SK-N-SH (cell line): ENCODE data around the gene SPOP. TPM values are rescaled to one million over a fixed set of nuclear protein-coding genes. Genes with fewer than 3 reads are reported as not detected.

ENCODE experiments used
- CTCF ChIA-PET: fragments of 300-600, 350-600 bp; formaldehyde crosslinking; extraction: SDS; loops from one replicate; lab custom pipeline; 2021; lab: Yijun Ruan, JAX
- POLR2A ChIA-PET: fragments of 350-600 bp; sonication (Branson Sonifier 250); formaldehyde crosslinking; extraction: SDS; loops from one replicate; lab custom pipeline; 2020; ENCODE audit warnings: antibody characterized with exemption, inconsistent platforms; lab: Yijun Ruan, JAX
- DNase-seq: peaks from one replicate; pipeline ENCODE4 v3.0.0; 2012
- H2AFZ ChIP-seq: fragments of 200-600 bp; sonication (generic); 2 replicates; pipeline ENCODE4 v1.8.1; 2016; ENCODE audit warnings: antibody characterized with exemption, mild to moderate bottlenecking, low read depth
- H3F3A ChIP-seq: fragments of 200-600 bp; sonication (generic); replicated peaks from 2 replicates; pipeline ENCODE3; 2016; ENCODE audit warnings: antibody characterized with exemption, mild to moderate bottlenecking; ENCODE audit not compliant: insufficient read depth
- H3K27ac ChIP-seq, 2 experiments: fragments of 200-500 bp in 1 of 2; fragments of 200-600 bp in 1 of 2; sonication (Bioruptor generic) in 1 of 2; sonication (generic), shearing (Covaris generic) in 1 of 2; 2 replicates each; pipeline versions ENCODE4 v1.5.1 to v1.6.1; 2014 to 2016; ENCODE audit warnings: low read depth in 2 of 2, inconsistent platforms in 1 of 2, low read length in 1 of 2, mild to moderate bottlenecking in 1 of 2, mixed read lengths in 1 of 2
- H3K27me3 ChIP-seq: fragments of 200-600 bp; sonication (generic), shearing (Covaris generic); 2 replicates; pipeline ENCODE4 v1.6.1; 2016; ENCODE audit warnings: mixed run types; ENCODE audit not compliant: insufficient read depth
- H3K36me3 ChIP-seq, 2 experiments: fragments of 200-500 bp in 1 of 2; fragments of 200-600 bp in 1 of 2; sonication (Bioruptor generic) in 1 of 2; sonication (generic) in 1 of 2; replicated peaks in 1 of 2; 2 replicates each; pipeline versions ENCODE3 to v1.5.1; 2014 to 2016; ENCODE audit warnings: low read length in 1 of 2, mild to moderate bottlenecking in 1 of 2; ENCODE audit not compliant: insufficient read depth in 2 of 2, control insufficient read depth in 1 of 2
- H3K4me1 ChIP-seq, 2 experiments: fragments of 200-500 bp in 1 of 2; fragments of 200-600 bp in 1 of 2; sonication (Bioruptor generic) in 1 of 2; sonication (generic), shearing (Covaris generic) in 1 of 2; 2 replicates each; pipeline versions ENCODE4 v1.5.1 to v1.6.1; 2014 to 2016; ENCODE audit warnings: low read depth in 1 of 2, low read length in 1 of 2, mixed run types in 1 of 2; ENCODE audit not compliant: insufficient read depth in 2 of 2, control insufficient read depth in 1 of 2
- H3K4me2 ChIP-seq: fragments of 200-600 bp; sonication (generic), shearing (Covaris generic); 2 replicates; pipeline ENCODE4 v1.6.1; 2017; ENCODE audit warnings: mixed run types
- H3K4me3 ChIP-seq, 2 experiments: fragments of 200-500 bp in 1 of 2; fragments of 200-600 bp in 1 of 2; sonication (Bioruptor generic) in 1 of 2; sonication (generic), shearing (Covaris generic) in 1 of 2; 2 replicates each; pipeline versions ENCODE4 v1.5.1 to v1.8.1; 2014 to 2016; ENCODE audit warnings: low read depth in 2 of 2, inconsistent platforms in 1 of 2, low read length in 1 of 2, mild to moderate bottlenecking in 1 of 2, mixed read lengths in 1 of 2, moderate library complexity in 1 of 2
- H3K79me2 ChIP-seq: fragments of 200-600 bp; sonication (generic); 2 replicates; pipeline ENCODE4 v1.8.1; 2017; ENCODE audit warnings: mild to moderate bottlenecking; ENCODE audit not compliant: insufficient read depth
- H3K9ac ChIP-seq: fragments of 200-600 bp; sonication (generic); 2 replicates; pipeline ENCODE4 v1.6.1; 2017; ENCODE audit warnings: mixed run types
- H3K9me2 ChIP-seq: fragments of 200-600 bp; sonication (generic); 2 replicates; pipeline ENCODE4 v1.6.1; 2017; ENCODE audit warnings: mixed run types
- H3K9me3 ChIP-seq: fragments of 200-600 bp; sonication (generic); 2 replicates; pipeline ENCODE4 v1.6.1; 2017; ENCODE audit warnings: mixed run types, mild to moderate bottlenecking, moderate library complexity
- H4K20me1 ChIP-seq: fragments of 200-600 bp; sonication (generic); 2 replicates; pipeline ENCODE4 v1.6.1; 2017; ENCODE audit warnings: mild to moderate bottlenecking, mixed run types; ENCODE audit not compliant: insufficient read depth
- CHD2 ChIP-seq: fragments of 150-350 bp; IDR thresholded peaks from 2 replicates; pipeline ENCODE4 v1.6.1; 2018; ENCODE audit warnings: low read length; ENCODE audit not compliant: partially characterized antibody
- ELF1 ChIP-seq: IDR thresholded peaks from 2 replicates; pipeline ENCODE4 v1.4.0; 2012
- FOSL2 ChIP-seq: IDR thresholded peaks from 2 replicates; pipeline ENCODE4 v1.4.0; 2012; ENCODE audit warnings: low read depth, mild to moderate bottlenecking, moderate library complexity, borderline replicate concordance
- GATA2 ChIP-seq: sonication (generic); formaldehyde crosslinking; IDR thresholded peaks from 2 replicates; pipeline ENCODE4 v1.5.0; 2020; ENCODE audit warnings: mild to moderate bottlenecking, missing genetic modification reagents
- NFIC ChIP-seq: IDR thresholded peaks from 2 replicates; pipeline ENCODE4 v1.4.0; 2012; ENCODE audit warnings: borderline replicate concordance
- RCOR1 ChIP-seq: fragments of 150-350 bp; IDR thresholded peaks from 2 replicates; pipeline ENCODE4 v1.6.1; 2017; ENCODE audit warnings: antibody characterized with exemption, low read length
- REST ChIP-seq: IDR thresholded peaks from 2 replicates; pipeline ENCODE4 v1.6.1; 2012; ENCODE audit warnings: mild to moderate bottlenecking, low read depth, low read length, moderate library complexity
- RXRA ChIP-seq: IDR thresholded peaks from 2 replicates; pipeline ENCODE4 v1.4.0; 2012; ENCODE audit warnings: low read depth, mild to moderate bottlenecking, borderline replicate concordance
- SIN3A ChIP-seq: IDR thresholded peaks from 2 replicates; pipeline ENCODE4 v1.6.1; 2012; ENCODE audit warnings: low read depth, mild to moderate bottlenecking, low read length, moderate library complexity, borderline replicate concordance
- TCF12 ChIP-seq: IDR thresholded peaks from 2 replicates; pipeline ENCODE4 v1.4.0; 2012
- USF1 ChIP-seq: IDR thresholded peaks from 2 replicates; pipeline ENCODE4 v1.4.0; 2012; ENCODE audit warnings: low read depth, borderline replicate concordance
- WGBS: methylation state at CpG from one replicate; pipeline ENCODE4 v1.1.6; 2017; ENCODE audit warnings: low lambda C conversion rate; 5-methylcytosine and 5-hydroxymethylcytosine counted together
- polyA plus RNA-seq, 3 experiments: library from polyadenylated mRNA; depleted of rRNA; stranded (reverse); fragments of >200 nt; gene quantifications; 2 replicates each; pipeline ENCODE4 v1.2.3, GENCODE V29; 2012
- TF ChIP-seq, protein P1 (sequence below): IDR thresholded peaks from 2 replicates; pipeline ENCODE4 v1.4.0; 2012; ENCODE audit warnings: low read depth, borderline replicate concordance
- TF ChIP-seq, protein P2 (sequence below): fragments of 150-350 bp; IDR thresholded peaks from 2 replicates; pipeline ENCODE4 v1.6.1; 2016; ENCODE audit warnings: mild to moderate bottlenecking, low read depth, low read length

Gene SPOP
- polyA plus RNA-seq, 1 of the 3 experiments (the other 2 are of a cell fraction) = 54.0 TPM

DNA sequence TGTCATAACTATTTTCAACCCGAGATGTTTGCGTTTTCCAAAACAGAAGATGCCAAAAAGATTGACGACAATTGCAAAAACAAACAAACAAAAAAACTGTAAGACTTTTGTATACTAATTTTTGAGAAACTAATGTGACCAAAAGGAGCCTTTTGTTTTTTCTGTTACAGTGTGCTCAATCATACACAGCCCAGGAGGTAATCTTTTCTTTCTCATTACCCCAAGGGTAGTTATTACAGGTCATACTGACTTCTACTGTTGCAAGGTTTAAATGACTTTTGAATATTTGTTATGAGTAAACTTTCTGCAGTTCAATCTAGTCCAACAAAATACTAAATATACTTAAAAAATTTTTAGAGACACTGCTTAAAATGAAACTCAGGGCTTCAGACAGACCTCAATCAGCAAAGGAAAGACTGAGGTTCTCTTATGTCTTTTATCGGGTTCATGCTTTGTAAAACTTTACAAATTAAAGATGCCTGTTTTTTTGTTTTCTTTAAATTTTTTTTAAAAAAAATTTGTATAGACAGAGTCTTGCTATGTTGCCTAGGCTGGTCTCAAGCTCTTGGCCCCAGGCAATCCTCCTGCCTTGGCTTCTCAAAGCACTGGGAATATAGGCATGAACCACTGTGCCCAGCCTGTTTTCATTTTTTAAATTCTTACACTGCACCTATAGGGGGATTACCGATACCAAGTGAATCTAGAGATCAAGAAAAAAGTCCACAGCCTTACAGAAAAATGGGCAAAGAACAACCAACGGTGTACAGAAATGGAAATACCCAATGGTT lies 47.6 kb downstream of the SPOP start:
- no peaks in the 10 kb centered on the region for H3K9me2 ChIP-seq
- H3K27ac ChIP-seq = no peak overlapping the region
- POLR2A ChIA-PET = no interaction called here
- H3F3A ChIP-seq = peaks cover 16% of the 10 kb centered on the region
- H4K20me1 ChIP-seq = peaks cover 6% of the 10 kb centered on the region; the same call in 1 of the 2 replicates
- H3K4me1 ChIP-seq = peaks cover 6 to 44% of the 10 kb centered on the region in 2 experiments
- H3K27me3 ChIP-seq = no peaks in the 10 kb centered on the region
- H3K9ac ChIP-seq = no peak overlapping the region
- no peak overlapping the region for H3K4me2 ChIP-seq
- H3K79me2 ChIP-seq = peaks cover 86% of the 10 kb centered on the region
- peaks cover 0 to 7% of the 10 kb centered on the region in 2 experiments for H3K36me3 ChIP-seq
- H3K4me3 ChIP-seq = no peak overlapping the region
- WGBS = 94% methylated on average over 6 of the region's 6 CpGs
- TF ChIP-seq RXRA (no peak), USF1 (no peak), FOSL2 (no peak), RCOR1 (no peak), TCF12 (no peak), NFIC (no peak), ELF1 (no peak)
- TF ChIP-seq, protein P1, sequence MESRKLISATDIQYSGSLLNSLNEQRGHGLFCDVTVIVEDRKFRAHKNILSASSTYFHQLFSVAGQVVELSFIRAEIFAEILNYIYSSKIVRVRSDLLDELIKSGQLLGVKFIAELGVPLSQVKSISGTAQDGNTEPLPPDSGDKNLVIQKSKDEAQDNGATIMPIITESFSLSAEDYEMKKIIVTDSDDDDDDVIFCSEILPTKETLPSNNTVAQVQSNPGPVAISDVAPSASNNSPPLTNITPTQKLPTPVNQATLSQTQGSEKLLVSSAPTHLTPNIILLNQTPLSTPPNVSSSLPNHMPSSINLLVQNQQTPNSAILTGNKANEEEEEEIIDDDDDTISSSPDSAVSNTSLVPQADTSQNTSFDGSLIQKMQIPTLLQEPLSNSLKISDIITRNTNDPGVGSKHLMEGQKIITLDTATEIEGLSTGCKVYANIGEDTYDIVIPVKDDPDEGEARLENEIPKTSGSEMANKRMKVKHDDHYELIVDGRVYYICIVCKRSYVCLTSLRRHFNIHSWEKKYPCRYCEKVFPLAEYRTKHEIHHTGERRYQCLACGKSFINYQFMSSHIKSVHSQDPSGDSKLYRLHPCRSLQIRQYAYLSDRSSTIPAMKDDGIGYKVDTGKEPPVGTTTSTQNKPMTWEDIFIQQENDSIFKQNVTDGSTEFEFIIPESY = no peak
- TF ChIP-seq, protein P2, sequence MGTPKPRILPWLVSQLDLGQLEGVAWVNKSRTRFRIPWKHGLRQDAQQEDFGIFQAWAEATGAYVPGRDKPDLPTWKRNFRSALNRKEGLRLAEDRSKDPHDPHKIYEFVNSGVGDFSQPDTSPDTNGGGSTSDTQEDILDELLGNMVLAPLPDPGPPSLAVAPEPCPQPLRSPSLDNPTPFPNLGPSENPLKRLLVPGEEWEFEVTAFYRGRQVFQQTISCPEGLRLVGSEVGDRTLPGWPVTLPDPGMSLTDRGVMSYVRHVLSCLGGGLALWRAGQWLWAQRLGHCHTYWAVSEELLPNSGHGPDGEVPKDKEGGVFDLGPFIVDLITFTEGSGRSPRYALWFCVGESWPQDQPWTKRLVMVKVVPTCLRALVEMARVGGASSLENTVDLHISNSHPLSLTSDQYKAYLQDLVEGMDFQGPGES = no peak
- TF ChIP-seq, all 33 proteins: peak for 0
- no peaks in the 10 kb centered on the region for H3K9me3 ChIP-seq
- H2AFZ ChIP-seq = no peak overlapping the region
- CTCF ChIA-PET = interaction anchor here (0.6 to 2.1 kb wide), 6 partner anchors 33 to 274 kb away, joined by 3 to 5 read pairs (median 4); no protein-coding TSS in a partner anchor
- DNase-seq = no peak

DNA sequence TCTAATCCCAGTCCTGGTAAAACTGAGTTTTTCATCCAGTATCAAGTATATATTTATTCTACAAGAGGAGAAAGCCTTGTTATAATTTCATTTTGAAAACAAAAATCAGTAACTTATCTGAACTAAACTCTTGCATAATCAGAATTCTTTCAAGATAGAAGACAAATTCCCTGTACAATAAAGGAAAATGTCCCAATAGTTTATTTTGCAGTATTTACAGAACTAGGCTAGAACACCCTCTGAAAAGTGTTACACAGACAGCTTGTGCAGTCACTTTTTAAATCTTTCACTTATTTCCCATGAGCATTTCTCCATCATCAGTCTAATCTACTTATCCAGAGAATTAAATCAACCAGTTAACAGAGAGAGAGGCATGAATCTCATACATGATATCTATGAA lies 48.5 kb downstream of the SPOP start:
- CTCF ChIA-PET = interaction anchor here (1.5 to 2.1 kb wide), 2 partner anchors 59 to 73 kb away, joined by 5 read pairs; no protein-coding TSS in a partner anchor
- TF ChIP-seq CHD2 (no peak), SIN3A (no peak), REST (no peak), USF1 (no peak), GATA2 (CRISPR knock-in tag) (peak; percentile 34; the same call in 1 of the 2 replicates)
- TF ChIP-seq, protein P1 = no peak
- no peaks in the 10 kb centered on the region for H3K27me3 ChIP-seq
- peak; percentile 21 for DNase-seq
- H3K36me3 ChIP-seq = peaks cover 0 to 7% of the 10 kb centered on the region in 2 experiments
- POLR2A ChIA-PET = no interaction called here
- no peak overlapping the region for H3K9ac ChIP-seq
- H3K4me1 ChIP-seq = peaks cover 6 to 35% of the 10 kb centered on the region in 2 experiments; a peak in 3 of 4 replicates
- peaks cover 91% of the 10 kb centered on the region for H3K79me2 ChIP-seq
- no peaks in the 10 kb centered on the region for H3K9me2 ChIP-seq
- H3K4me2 ChIP-seq = no peak overlapping the region
- H3K27ac ChIP-seq = no peak overlapping the region
- peaks cover 6% of the 10 kb centered on the region; the same call in 1 of the 2 replicates for H4K20me1 ChIP-seq
- no peak overlapping the region for H2AFZ ChIP-seq
- no peaks in the 10 kb centered on the region for H3K9me3 ChIP-seq
- H3K4me3 ChIP-seq = no peak overlapping the region
- H3F3A ChIP-seq = peaks cover 8% of the 10 kb centered on the region
